GM21447 (cell line): ENCODE data around the gene MIAT.
"Not testable (repeated sequence)": the region's sequence is repeated elsewhere in the genome, so short reads cannot be mapped to it uniquely, and the experiment has no call there.

ENCODE experiments used
- ATAC-seq: cut with Tn5 transposase; IDR thresholded peaks from one replicate; pipeline ENCODE4 v1.9.1; 2021; ENCODE audit not compliant: unreplicated experiment

The MIAT gene

DNA sequence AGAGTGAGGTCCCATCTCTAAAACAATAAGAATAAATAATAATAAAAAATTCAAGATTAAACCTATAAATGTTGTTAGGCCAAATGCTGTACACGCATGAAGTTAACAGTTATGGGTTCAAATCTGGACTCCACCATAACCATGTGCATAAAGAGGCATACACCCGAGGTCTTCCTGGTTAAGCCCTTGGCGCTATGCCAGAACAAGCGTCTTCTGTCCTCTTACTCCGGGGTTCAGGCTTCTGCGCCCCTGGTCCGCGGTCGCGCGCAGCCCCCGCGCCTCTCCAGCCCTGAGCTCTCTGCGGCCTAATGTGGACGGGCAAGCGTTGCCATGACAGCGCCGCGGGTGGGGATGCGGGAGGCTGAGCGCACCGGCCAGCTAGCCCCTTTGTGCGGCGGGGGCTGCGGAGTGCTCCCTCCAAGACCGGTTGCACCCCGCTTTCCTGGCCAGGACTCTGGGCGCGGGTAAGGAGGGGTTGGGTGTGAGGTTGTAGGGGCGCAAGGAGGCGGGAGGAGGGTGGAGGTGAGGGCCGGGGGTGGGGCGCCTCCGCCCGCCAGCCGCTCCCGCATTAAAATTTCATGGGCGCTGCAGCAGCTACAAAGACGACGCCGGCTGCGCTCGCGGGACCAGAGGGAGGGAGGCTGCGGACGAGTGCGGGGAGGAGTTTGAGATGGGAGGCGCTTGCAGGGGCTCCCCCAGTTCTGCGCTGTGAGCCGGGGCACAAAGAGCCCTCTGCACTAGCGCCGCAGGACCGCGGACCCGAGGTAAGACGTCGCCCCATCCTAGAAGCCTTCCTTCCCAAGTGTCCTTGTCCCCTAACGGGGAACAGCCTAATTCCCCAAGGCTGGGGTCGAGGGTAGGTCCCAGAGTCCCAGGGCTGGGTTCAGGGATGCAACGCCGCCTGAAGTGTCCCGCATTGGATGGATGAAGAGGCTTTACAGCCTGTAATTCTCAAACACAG lies at the start of gene MIAT:
TSS of gene MIAT (plus strand) at position 698 of the 961 bp plus-strand sequence.
- ATAC-seq, result no peak

DNA sequence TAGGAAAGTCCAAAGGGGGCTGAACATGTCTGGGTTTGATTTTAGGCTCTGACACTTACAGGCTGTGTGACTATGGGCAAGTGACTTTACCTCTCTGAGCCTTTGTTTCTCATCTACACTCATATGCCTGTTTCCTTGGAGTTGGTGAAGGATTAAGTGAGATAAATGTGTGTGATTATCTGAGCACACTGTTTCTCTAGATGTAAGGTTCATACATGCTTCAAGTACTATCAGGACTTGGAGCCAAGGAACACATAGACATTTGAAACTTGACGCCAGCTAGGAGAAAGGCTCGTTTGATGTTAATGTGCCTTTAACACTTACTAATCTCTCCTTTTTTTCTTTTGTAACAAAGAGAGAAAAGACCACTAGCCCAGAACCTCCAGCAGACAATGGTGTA lies 49.3 kb upstream of the MIAT start:
- ATAC-seq, result no peak

DNA sequence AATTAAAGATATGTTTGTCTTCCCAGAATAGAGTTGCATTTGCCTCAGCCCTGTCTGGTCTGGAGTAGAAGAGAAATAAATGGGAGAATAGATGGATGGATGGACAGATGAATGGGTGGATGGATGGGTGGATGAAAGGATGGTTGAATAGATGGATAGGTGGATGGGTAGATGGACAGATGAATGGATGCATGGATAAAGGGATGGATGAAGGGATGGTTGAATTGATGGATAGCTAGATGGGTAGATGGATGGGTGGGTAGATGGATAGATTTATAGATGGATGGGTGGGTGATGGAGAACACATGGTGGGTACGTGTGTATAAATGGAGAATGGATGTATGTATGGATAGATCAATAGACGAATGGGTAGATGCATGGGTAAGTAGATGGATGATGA lies 48.1 kb upstream of the MIAT start:
- ATAC-seq, result no peak

DNA sequence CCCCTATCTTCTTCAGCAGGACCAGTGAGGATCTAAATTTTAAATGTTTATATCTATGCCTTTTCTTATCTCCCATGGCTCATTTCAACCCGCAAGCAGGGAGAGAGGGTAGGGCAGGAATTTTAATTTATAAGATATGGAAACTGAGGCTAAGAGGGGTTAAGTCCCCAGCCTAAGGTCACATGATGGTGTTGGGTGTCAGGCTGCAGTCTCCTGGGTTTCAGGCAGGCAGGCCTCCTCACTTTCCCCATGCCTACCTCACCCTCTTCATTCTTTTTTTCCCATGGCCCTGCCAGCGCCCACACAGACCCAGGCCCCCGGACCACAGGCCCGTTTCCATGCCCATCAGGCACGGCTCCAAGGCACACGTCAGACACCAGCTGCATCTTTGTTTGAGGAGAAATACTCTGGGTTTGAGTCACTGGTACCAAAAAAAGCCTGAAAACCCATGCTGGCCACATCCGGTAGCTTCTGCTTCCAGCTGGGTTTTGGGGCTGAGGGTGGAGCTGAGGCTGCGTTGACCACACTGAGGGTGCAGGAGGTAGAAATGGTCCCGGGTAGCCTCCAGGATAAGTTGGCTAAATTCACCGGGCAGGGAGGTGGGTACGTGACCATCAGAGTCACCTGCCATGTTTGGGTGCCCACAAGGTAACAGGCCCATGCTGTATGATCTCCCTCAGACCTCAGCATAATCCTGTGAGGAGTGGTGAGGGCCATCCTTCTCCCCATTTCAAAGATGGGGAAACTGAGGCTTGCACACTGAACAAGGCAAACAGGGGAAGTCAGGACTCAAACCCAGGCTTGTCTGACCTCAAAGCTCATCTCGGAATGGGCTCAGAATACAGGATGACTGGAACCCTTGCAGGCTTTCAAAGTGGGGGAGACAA lies 47.1 kb upstream of the MIAT start:
- no peak for ATAC-seq

DNA sequence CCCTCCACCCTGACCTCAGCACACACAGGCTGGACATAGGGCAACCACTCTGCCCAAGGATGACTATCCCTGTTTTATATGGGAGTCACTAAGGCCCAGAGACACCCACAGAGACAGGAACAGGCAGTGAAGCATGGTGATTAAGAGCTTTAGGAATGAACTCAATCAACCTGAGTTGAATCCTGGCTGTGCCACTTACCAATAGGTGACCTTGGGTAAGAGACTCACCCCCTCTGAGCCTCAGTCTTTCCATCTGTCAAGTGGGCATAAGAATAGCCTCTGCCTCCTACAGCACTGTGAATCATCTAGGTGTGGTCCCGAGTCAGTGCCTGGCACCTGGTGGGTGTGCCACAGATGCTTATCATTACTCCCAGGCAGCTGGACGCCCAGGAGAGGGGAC lies 46.4 kb upstream of the MIAT start:
- no peak for ATAC-seq

DNA sequence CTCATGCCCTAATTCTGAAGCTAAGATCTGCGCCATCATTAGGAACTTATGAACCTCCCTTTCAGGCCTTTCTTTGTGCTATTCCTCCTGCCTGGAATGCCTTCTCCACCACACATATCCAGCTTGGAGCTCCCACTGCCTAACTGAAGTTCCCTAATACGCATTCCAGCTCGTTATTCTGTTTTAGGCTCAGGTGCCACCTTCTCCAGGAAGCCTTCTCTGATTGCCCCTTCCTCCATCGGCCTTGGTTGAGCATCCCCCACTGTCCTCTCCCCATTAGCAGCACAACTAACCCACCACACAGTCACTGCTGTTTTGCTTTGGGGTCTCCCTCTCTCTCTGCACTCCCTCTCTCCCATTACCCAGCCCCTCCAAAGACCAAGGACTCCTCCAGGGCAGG lies 44.7 kb upstream of the MIAT start:
- no peak for ATAC-seq

DNA sequence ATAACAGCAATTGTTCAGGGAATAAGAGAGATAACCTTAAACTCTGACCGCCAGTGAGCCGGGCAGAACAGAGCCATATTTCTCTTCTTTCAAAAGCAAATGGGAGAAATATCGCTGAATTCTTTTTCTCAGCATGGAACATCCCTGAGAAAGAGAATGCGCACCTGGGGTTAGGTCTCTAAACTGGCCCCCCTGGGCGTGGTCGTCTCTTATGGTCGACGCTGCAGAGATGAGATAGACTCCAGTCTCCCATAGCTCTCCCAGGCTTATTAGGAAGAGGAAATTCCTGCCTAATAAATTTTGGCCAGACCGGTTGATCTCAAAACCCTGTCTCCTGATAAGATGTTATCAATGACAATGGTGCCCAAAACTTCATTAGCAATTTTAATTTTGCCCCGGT lies 43.6 kb upstream of the MIAT start:
- not testable (repeated sequence) for ATAC-seq

DNA sequence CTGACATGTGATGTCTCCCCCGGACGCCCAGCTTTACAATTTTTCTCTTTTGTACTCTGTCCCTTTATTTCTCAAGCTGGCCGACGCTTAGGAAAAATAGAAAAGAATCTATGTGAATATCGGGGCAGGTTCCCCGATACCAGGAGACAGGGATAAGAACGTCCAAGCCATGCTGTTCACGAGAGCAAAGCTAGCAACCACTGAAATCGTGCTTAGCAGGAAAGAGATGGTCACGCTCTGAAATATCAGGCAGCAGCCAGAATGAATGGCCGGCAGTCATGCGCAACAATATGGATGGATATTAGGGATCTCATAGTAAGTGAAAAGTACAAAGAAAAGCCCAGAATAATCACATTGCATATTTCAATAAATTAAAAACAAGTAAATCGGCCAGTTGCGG lies 43.1 kb upstream of the MIAT start:
- ATAC-seq, result no peak

DNA sequence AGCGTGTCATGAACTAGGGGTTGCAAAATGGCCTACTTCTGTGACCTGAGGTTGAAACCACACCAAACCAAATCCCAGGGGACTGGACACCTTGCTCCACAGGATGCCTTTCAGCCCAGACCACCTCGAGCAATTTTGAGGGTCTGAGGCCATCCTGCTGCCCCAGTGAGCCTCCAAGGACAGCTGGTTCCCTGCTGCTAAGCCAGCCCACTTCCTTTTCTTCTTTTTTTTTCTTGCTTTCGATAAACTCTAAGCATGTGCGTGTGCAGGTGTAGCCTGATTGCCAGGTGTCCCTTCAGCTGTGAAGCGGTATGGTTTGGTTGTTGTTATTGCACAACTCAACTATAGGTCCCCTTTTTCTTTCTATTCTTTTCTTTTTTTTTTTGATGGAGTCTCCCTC lies 42.2 kb upstream of the MIAT start:
- ATAC-seq, result no peak

DNA sequence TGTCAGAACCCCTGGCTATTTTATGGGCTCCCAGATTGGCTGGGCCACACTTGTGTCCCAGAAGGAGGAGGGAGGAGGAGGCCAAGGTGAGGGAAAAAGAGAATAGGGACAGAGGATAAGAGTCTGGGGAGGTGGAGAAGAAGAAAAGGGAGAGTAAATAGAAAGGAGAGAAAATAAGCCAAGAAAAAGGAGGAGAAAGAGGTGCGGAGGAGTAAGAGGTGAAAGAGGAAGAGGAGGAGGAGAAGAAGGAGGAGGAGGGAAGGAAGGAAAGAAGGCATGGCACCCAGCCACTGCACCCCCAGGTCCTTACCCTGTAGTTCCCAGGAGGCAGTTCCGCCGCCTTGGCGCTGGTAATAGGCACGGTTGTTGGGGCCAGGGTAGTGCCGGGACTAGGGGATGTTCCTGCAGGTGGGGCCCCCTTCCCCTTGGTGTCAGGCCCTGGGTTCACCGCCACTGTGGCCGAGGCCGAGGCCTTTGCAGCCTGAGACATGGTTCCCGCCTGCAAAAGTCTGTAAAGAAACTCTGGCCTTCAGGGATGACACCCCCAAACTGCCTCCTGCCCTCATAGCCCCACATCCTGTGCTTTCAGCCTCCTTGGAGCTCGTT lies 41.5 kb upstream of the MIAT start:
- ATAC-seq, result no peak

DNA sequence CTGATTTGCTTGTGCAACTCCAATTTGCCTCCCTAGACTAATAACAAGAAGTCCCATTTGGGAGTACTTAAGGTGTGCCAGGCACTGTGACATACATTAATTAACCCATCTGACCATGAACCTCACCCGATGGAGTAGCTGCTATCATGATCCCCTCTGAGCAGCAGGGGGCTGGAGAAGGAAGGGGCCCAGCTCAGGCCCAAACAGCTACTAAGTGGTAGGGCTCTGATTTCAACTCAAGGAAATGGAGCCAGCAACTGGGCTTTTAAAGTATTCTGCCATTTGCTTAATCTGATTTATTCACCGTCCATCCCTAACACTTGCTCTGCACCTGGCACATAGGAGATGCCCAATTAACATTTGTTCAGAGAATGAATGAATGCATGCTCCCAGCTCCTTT lies 40.7 kb upstream of the MIAT start:
- no peak for ATAC-seq

DNA sequence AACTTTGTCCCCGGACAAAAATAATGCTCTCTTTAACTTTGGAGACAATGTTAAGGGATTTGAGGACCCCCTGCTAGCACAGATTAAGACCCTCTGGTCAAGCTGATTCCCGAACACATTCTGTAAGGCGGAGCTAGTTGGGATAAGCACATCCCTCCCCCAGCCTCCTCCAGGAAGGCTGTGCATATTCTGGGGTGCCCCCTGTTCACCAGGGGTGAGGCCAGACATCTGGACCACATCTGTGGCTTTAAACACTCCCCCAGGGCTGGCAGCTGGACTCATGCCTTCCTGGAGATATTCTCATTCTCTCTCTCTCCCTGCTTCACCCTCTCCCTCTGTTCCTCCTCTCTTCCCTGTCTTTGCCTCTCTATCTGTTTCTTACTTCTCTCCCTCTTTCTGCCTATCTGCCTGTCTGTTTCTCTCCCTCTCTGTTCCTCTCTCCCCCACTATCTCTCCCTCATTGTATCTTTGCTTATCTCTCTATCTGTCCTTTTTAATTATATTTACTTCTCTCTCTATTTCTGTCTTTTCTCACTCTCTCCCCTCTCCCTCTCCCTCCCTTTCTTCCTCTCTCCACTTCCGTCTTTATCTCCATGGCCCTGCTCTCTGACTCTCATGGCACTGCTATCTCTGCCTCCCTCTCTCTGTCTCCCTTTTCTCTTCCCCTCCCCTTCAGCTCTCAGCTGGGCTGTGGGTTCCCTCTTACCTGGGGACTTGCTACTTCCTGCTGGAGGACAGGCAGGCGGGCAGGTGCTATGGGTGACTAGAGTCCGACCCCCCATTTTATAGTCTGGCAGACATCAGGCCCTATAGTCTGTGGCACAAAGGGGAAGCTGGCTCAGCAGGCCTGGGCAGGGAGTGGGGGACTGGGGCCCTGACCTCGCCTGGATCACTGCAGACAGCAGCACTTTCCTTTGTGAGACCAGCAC lies 39.9 kb upstream of the MIAT start, which contains the start of gene CRYBB1:
TSS of gene CRYBB1 (minus strand) at position 757 of the 929 bp plus-strand sequence. CDS start 1,708 bp downstream, outside the sequence.
- no peak for ATAC-seq

DNA sequence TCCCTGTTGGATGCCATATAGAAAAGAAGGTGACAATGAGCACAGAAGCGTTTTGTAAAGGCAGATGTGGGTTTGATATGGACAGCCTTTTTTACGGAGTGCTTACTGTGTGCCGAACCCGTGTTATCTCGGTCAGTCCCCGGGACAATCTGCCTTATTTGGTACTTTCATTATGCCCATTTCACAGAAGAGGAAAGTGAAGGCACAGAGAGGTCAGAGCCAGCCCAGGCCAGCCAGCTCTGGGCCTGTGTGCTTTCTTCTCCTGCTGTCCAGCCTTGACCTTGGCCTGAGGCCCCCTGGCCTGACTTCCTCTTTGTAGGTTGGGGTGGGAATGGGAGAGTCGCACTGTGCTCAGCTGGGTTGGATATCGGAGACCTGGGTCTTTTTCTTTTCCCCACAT lies 38.9 kb upstream of the MIAT start:
- ATAC-seq, result no peak

DNA sequence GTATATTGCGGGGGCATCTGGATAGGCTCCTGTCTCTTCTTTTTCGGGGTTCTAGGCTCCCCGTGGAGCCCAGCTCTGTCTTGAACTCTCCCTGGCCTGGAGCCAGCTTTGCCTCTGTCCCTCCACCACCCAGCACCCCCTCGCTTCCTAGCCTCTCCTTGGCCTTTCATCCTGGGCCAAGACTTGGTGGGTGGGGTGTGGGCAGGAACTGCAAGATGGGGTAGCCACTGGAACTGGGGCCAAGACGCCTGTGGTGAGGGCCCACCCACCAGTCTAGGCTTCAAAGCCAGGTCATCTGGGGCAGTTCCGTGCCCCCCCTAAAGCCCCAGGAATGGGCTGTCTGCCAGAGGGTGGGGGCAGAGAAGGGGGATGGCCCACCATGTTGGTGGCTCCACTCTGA lies 37.9 kb upstream of the MIAT start:
- no peak for ATAC-seq

DNA sequence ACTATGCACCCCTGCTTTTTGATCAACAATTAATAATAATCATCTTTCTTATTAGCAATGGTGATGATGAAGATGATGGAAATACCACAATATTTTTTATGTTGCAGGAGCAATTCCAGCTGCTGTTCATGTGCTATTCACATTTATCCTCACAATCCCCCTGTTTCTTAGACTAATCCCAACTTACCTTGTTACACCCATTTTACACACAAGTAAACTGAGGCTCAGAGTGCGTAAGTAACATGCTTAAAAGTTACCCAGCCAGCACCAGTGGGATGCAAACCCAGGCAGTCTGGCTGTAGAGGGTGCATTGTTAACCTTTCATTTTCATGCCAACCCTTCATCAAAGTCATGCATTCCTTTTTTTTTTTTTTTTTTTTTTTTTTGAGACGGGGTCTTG lies 37.2 kb upstream of the MIAT start:
- no peak for ATAC-seq

DNA sequence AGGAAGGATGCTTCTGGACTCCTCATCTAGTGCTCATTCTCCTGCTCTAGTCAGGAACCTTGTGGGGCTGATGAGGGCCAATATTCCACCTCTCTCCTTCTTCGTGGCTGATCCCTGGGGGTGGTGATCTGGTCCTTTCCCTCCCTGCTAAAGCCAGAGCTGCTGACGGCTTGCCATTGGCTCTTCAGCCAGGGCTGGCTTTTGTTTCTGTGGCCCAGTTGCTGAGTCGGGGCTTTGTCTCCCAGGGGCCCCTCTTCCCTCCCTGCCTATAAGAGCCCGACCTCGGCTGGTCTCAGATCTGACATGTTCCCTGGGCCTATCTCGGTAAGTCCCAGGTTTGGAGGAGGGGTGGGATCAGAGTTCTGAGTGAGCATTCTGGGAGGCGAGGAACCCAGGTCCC lies 35.7 kb upstream of the MIAT start, which contains the start of gene CRYBA4:
TSS of gene CRYBA4 (plus strand) at position 301 of the 400 bp plus-strand sequence. CDS start 634 bp downstream, outside the sequence.
- no peak for ATAC-seq

DNA sequence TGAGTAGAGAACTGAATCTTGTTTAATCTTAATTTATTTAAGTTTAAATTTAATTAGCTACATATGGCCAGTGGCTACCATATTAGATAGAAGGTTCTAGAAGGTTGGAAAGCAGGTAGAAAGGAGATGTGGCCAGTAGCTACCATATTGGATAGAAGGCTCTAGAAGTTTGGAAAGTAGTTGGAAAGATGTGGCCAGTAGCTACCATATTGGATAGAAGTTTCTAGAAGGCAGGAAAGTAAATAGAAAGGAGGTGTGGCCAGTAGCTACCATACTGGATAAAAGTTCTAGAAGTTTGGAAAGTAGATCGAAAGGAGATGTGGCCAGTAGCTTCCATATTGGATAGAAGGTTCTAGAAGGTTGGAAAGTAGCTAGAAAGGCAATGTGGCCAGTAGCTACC lies 33.4 kb upstream of the MIAT start:
- no peak for ATAC-seq

DNA sequence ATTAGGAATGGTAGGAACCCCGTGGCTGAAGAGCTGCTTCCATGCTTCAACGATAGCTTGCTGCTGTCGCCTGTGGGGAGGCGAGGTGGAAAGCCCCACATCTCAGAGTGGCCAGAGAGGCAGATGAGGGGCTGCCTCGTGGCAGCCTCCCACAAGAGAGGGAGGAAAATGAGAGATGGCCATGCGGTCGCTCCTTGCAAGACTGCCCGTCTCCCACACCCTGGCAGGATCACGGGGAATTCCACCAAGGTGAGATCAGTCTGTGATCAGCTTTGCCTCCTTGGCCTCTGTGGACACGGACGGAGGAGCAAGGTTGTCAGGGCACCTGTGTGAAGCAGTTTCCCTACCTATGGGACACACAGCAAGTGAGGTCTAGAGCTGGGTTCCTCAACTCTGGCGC lies 32.6 kb upstream of the MIAT start:
- ATAC-seq, result no peak

DNA sequence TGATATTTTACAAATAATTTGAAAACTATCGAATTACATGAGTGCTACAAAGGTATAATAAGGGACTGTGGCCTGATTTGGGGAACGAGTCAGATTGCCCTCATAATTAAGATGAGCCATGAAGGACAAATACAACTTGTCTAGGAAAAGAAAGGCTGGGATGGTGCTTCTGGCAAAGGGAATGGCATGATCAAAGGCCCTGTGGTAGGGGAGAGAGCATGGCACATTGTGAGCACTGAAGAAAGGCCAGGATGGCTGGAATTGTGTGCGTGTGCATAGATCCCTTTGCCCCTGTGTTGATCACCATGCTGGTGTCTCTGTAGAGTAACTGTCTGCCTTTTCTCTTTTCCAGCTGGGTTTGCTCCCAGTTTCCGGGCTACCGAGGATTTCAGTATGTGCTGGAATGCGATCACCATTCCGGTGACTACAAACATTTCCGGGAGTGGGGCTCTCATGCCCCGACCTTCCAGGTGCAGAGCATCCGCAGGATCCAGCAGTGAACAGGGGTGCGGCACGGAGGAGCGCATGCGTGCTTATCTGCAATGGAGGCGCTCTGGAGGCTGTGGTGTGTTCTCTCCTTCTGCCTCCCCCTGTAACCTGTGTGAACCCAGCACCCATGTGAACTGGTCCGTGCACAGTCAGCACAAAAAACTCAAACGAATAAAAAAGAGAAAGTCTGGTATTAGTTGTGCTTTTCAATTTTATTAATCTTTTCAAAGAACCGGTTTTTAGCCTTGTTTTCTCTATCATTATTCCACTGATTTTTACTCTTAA lies 27.2 kb upstream of the MIAT start:
- no peak for ATAC-seq
